Keratinocyte (primary cell): Measurements from ENCODE around the gene MUC6. TPM values are rescaled to one million over a fixed set of nuclear protein-coding genes. Genes with fewer than 3 reads are reported as not detected.

Experiments used
- DNase-seq: peaks from one replicate; pipeline ENCODE4 v3.0.0-alpha.2; 2011; ENCODE audit warnings: low read depth, missing footprints, low spot score
- FAIRE-seq: peaks from 2 replicates; lab custom pipeline; 2011; peaks lifted over from hg19 to GRCh38; lab: Jason Lieb, UNC
- H2AFZ ChIP-seq: 2 replicates; pipeline ENCODE4 v1.6.0; 2012; ENCODE audit warnings: low read length, control low read depth, inconsistent platforms; ENCODE audit not compliant: control insufficient read depth
- H3K27ac ChIP-seq: 2 replicates; pipeline ENCODE4 v1.5.1; 2011; ENCODE audit warnings: low read length; ENCODE audit not compliant: control insufficient read depth, insufficient read depth
- H3K27me3 ChIP-seq: 3 replicates; pipeline ENCODE4 v1.6.0; 2011; ENCODE audit warnings: low read length; ENCODE audit not compliant: control insufficient read depth, insufficient read depth; ENCODE audit errors: extremely low read depth
- H3K36me3 ChIP-seq, 2 experiments: 2 replicates in 1 of 2; 3 replicates in 1 of 2; pipeline ENCODE4 v1.5.1; 2011; ENCODE audit warnings: low read length in 2 of 2, mild to moderate bottlenecking in 1 of 2; ENCODE audit not compliant: control insufficient read depth in 2 of 2, insufficient read depth in 2 of 2; ENCODE audit errors: extremely low read depth in 1 of 2
- H3K4me1 ChIP-seq: 3 replicates; pipeline ENCODE4 v1.5.1; 2011; ENCODE audit warnings: low read length; ENCODE audit not compliant: control insufficient read depth, insufficient read depth; ENCODE audit errors: extremely low read depth
- H3K4me2 ChIP-seq: 3 replicates; pipeline ENCODE4 v1.6.0; 2011; ENCODE audit warnings: low read depth, low read length; ENCODE audit not compliant: control insufficient read depth, insufficient read depth; ENCODE audit errors: extremely low read depth
- H3K4me3 ChIP-seq, 3 experiments: fragments of 200-600 bp in 1 of 3; sonication (generic) in 1 of 3; 2 replicates in 2 of 3; 3 replicates in 1 of 3; pipeline ENCODE4 v1.5.1; 2011 to 2016; ENCODE audit warnings: low read length in 3 of 3, mild to moderate bottlenecking in 3 of 3, control low read depth in 2 of 3, inconsistent platforms in 1 of 3, low read depth in 1 of 3, mixed read lengths in 1 of 3, mixed run types in 1 of 3, moderate library complexity in 1 of 3; ENCODE audit not compliant: control insufficient read depth in 2 of 3, insufficient read depth in 2 of 3; ENCODE audit errors: extremely low read depth in 1 of 3
- H3K79me2 ChIP-seq: 2 replicates; pipeline ENCODE4 v1.6.0; 2012; ENCODE audit warnings: low read length; ENCODE audit not compliant: control insufficient read depth, insufficient read depth
- H3K9ac ChIP-seq: 3 replicates; pipeline ENCODE4 v1.6.0; 2011; ENCODE audit warnings: low read length; ENCODE audit not compliant: control insufficient read depth, insufficient read depth; ENCODE audit errors: extremely low read depth
- H3K9me1 ChIP-seq: 3 replicates; pipeline ENCODE4 v1.6.0; 2011; ENCODE audit warnings: low read length; ENCODE audit not compliant: control insufficient read depth, insufficient read depth; ENCODE audit errors: extremely low read depth
- H3K9me3 ChIP-seq: 2 replicates; pipeline ENCODE4 v1.5.1; 2012; ENCODE audit warnings: low read depth, low read length; ENCODE audit not compliant: control insufficient read depth
- H4K20me1 ChIP-seq: 3 replicates; pipeline ENCODE4 v1.6.0; 2011; ENCODE audit warnings: low read length; ENCODE audit not compliant: control insufficient read depth, insufficient read depth; ENCODE audit errors: extremely low read depth
- EZH2 ChIP-seq: IDR thresholded peaks from one replicate; pipeline ENCODE4 v1.6.1; 2012; ENCODE audit warnings: inconsistent platforms, mild to moderate bottlenecking, low read length, moderate library complexity
- dilution Hi-C: fragments of 300-500 bp; cut with MboI; formaldehyde crosslinking; loops from one replicate; pipeline ENCODE4 v1.7.0; 2020; ENCODE audit warnings: low sequenced_read_pairs; ENCODE audit not compliant: extremely low pct_ligation_motif_present
- polyA plus RNA-seq, 5 experiments: library from polyadenylated mRNA; depleted of rRNA in 3 of 5; stranded (reverse) in 3 of 5; stranded (forward) in 1 of 5; unstranded in 1 of 5; fragments of >200 nt; gene quantifications; 1 replicate in 1 of 5; 2 replicates in 3 of 5; 3 replicates in 1 of 5; pipeline versions ENCODE4 v1.2.1 to v1.2.3, GENCODE V29; 2011 to 2012; ENCODE audit warnings: missing spikeins in 2 of 5, low read depth in 1 of 5, low replicate concordance in 1 of 5
- TF ChIP-seq, protein P1 (sequence below), 3 experiments: IDR thresholded peaks in 1 of 3; conservative IDR thresholded peaks in 1 of 3; optimal IDR thresholded peaks in 1 of 3; 2 replicates in 2 of 3; 3 replicates in 1 of 3; pipeline versions ENCODE3 to v1.5.1; 2011; ENCODE audit warnings: low read length in 3 of 3, mild to moderate bottlenecking in 3 of 3, moderate library complexity in 2 of 3, control low read depth in 1 of 3, inconsistent platforms in 1 of 3; ENCODE audit not compliant: insufficient read depth in 2 of 3; ENCODE audit errors: extremely low read depth in 1 of 3

Gene MUC6
- polyA plus RNA-seq, 1 donor (not counting 4 experiments of a cell fraction or from before 2014, with no cell fraction given): not detected

GRCh38 chr11:1072821-1073231 is 36.3 kb upstream of the MUC6 start:
- peak overlapping the region; percentile 76 for H2AFZ ChIP-seq
- H4K20me1 ChIP-seq: no peaks in the 10 kb centered on the region
- no peak for FAIRE-seq
- no peaks in the 10 kb centered on the region for H3K36me3 ChIP-seq
- H3K79me2 ChIP-seq: no peaks in the 10 kb centered on the region
- no peaks in the 10 kb centered on the region for H3K9me3 ChIP-seq
- H3K9ac ChIP-seq: no peak overlapping the region
- no peaks in the 10 kb centered on the region for H3K9me1 ChIP-seq
- H3K4me1 ChIP-seq: peaks cover 10% of the 10 kb centered on the region
- H3K4me2 ChIP-seq: no peak overlapping the region
- DNase-seq: no peak
- dilution Hi-C loops: no loop called here
- no peak overlapping the region for H3K27ac ChIP-seq
- no peaks in the 10 kb centered on the region for H3K27me3 ChIP-seq
- H3K4me3 ChIP-seq: no peak overlapping the region
- TF ChIP-seq, protein P1, sequence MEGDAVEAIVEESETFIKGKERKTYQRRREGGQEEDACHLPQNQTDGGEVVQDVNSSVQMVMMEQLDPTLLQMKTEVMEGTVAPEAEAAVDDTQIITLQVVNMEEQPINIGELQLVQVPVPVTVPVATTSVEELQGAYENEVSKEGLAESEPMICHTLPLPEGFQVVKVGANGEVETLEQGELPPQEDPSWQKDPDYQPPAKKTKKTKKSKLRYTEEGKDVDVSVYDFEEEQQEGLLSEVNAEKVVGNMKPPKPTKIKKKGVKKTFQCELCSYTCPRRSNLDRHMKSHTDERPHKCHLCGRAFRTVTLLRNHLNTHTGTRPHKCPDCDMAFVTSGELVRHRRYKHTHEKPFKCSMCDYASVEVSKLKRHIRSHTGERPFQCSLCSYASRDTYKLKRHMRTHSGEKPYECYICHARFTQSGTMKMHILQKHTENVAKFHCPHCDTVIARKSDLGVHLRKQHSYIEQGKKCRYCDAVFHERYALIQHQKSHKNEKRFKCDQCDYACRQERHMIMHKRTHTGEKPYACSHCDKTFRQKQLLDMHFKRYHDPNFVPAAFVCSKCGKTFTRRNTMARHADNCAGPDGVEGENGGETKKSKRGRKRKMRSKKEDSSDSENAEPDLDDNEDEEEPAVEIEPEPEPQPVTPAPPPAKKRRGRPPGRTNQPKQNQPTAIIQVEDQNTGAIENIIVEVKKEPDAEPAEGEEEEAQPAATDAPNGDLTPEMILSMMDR (optimal IDR thresholded peaks at IDR 0.05 in 1 of 3, IDR thresholded peaks at IDR 0.05 in 1 of 3, conservative IDR thresholded peaks at IDR 0.05 in 1 of 3; ENCODE audit: extremely low read depth in 1 of 3, insufficient read depth in 2 of 3, low read length in 3 of 3): no peak
- TF ChIP-seq EZH2: no peak

- H3K4me2 ChIP-seq: no peak overlapping the region
- no peak overlapping the region for H2AFZ ChIP-seq
- H3K4me3 ChIP-seq: no peak overlapping the region
- no peak for FAIRE-seq
- peaks cover 10% of the 10 kb centered on the region for H3K4me1 ChIP-seq
- no peak for DNase-seq
- H4K20me1 ChIP-seq: no peaks in the 10 kb centered on the region
- H3K36me3 ChIP-seq: no peaks in the 10 kb centered on the region
- no peaks in the 10 kb centered on the region for H3K27me3 ChIP-seq
- no peak overlapping the region for H3K9ac ChIP-seq
- TF ChIP-seq EZH2: no peak
- TF ChIP-seq, protein P1 (optimal IDR thresholded peaks at IDR 0.05 in 1 of 3, IDR thresholded peaks at IDR 0.05 in 1 of 3, conservative IDR thresholded peaks at IDR 0.05 in 1 of 3; ENCODE audit: extremely low read depth in 1 of 3, insufficient read depth in 2 of 3, low read length in 3 of 3): no peak
- dilution Hi-C loops: no loop called here
- H3K9me1 ChIP-seq: no peaks in the 10 kb centered on the region
- no peaks in the 10 kb centered on the region for H3K9me3 ChIP-seq
- no peak overlapping the region for H3K27ac ChIP-seq
- no peaks in the 10 kb centered on the region for H3K79me2 ChIP-seq
These were observed 35.8 kb upstream of the MUC6 start for GRCh38 chr11:1072116-1072820.
